GDM1 (cell line): ENCODE data around the gene TRAP1.

Experiments used
- DNase-seq: peaks from one replicate; lab custom pipeline; 2025; lab: John Stamatoyannopoulos, UW

The TRAP1 gene

DNA sequence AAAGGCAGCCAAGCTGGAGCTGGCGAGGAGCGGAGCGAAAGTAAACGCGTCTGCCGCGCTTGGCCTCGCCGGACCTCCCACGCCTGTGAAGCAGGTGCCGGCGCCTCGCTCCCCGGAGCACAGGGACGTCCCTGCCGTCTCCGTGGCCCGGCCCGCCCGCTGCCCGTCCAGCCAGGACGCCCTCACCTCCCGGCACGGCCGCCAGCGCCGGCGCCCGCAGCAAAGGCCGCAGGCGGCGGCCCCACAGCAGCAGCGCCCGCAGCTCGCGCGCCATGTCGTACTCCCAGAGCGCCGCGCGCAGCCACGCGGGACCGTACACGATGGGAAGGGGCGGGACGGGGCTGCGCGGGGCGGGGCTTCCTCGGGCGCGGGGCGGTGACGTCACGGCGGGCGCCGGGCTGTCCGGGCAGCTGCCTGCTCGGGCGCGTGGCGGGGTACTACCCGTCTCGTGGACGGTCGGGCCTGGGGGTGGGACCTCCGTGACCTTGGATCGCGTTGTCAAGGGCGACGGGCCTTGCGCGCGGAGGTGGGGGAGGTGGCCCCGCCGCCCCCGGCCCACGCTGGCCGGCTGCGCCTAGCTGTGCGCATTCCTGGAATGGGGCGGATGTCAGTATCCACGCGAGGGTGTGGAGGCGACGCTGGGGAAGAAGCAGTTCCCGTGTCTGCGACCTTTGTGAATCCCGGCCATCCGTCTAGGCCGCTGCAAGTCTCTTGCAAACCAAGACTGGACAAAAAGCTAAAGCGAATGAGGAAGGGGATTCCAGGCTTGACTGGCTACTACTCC lies at the start of gene TRAP1:
Gene TRAP1 (minus strand): TSS at position 290 of the 784 bp plus-strand sequence. CDS start 16 bp downstream, at position 274.
- DNase-seq = peak; percentile 84

DNA sequence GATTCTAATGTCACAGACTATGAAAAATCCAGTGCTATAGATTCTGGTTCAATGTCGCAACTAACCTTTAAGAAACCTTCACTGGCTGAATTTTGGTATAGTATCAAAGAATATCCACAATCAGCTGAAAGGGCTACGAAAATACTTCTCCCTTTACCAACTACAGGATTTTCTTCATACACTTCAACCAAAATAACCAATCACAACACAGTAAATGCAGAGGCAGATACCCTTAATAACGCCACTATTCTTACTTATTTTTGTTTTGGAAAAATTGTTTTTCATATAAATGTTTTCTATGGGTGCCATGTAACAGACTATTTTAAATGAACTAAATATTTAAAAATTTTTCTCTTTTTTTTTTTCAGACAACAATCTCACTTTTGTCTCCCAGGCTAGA lies 48.9 kb upstream of the TRAP1 start:
- no peak for DNase-seq

DNA sequence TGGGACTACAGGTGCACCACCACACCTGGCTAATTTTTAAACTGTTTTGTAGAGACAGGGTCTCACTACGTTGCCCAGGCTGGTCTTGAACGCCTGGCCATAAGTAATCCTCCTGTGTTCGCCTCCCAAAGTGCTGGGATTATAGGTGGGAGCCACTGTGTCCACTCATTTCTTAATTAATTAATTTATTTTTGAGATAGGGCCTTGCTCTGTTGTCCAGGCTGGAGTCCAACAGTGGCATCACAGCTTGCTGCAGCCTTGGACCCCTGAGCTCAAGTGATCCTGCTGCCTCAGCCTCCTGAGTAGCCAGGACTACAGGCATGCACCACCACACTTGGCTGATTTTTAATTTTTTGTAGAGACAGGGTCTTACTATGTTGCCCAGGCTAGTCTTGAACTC lies 47.1 kb upstream of the TRAP1 start:
- no peak for DNase-seq

DNA sequence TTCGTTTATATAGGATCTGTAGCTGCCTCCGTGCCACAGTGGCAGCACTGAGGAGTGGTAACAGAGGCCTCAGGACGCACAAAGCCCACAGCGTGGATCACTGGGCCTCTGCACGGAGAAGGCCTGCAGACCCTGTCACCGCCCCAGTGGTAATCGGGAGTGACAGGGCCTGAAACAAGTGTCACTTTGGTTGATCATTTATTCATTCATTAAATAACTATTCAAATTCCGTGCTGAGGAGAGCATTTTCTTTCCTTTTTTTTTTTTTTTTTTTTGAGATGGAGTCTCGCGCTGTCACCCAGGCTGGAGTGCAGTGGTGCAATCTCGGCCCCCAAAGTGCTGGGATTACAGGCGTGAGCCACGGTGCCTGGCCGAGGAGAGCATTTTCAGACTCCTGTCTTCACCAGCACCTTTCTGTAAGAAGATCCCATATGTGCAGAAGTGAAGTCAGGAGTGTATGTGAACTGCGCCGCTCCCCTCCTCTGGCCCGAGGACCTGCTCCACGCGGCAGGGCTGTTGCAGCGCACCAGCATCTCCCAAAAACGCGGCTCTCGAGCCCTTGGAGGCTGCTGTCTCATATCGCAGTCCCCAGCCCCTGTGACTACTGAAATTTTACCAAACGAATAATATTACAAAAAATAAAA lies 44.9 kb upstream of the TRAP1 start:
- DNase-seq = no peak

DNA sequence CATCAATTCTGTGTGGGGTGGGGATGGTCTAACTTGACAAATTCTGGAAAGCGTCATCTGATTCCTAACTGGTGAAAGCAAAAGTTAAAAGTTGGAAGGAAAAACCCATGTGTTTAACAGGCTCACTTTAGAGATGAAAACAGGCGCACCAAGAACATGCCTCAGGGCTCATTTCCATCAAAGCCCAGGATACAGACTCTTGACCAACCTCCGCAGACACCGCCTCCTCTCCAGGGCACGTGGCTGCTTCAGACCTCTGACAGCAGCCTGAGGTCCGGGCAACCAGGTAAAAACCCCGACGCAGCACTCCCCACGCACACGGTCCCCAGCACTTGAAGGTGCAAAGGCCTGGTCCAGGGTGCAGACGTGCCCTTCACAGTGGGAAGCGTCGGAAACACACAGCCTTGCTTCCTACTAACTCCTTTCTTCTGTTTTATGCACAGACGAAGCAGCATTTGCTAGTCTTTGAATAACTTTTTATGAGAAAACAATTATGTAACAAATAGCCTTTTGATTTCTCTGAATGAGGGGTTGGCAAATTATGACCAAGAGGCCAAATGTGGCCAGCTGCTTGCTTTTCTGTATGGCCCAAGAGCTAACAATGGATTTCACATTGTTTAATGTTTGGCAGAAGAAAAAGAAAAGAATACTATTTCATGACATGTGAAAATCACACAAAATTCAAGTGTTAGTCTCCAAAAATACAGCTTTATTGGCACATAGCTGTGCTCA lies 44.2 kb upstream of the TRAP1 start:
- DNase-seq = no peak

DNA sequence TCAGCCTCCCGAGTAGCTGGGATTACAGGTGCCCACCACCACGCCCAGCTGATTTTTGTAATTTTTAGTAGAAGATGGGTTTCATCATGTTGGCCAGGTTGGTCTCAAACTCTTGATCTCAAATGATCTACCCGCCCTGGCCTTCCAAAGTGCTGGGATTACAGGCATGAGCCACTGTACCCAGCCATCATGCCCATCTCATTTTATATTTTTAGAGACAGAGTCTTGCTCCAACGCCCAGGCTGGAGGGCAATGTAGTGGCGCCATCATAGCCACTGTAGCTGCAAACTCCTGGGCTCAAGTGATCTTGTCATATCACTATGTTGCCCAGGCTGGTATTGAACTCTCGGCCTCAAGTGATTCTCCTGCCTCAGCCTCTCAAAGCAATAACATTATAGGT lies 43.2 kb upstream of the TRAP1 start:
- no peak for DNase-seq

DNA sequence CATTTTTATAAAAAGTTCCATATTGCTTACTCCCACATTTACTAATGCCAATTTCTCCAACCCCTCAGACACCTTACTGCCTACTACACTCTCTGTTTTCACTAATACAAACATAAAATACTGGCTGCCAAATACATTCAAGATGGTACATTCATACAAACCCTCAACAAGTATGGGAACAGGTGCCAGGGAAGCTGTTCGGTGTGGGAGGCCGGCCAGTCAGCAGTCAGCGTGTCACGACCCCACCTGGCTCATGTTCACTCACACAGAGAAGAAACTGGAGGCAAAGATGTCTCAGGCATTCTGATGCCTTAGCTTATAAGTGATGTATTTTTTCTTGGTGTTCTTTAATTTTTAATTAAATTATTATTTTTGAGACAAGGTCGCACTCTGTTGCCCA lies 42.4 kb upstream of the TRAP1 start:
- no peak for DNase-seq

DNA sequence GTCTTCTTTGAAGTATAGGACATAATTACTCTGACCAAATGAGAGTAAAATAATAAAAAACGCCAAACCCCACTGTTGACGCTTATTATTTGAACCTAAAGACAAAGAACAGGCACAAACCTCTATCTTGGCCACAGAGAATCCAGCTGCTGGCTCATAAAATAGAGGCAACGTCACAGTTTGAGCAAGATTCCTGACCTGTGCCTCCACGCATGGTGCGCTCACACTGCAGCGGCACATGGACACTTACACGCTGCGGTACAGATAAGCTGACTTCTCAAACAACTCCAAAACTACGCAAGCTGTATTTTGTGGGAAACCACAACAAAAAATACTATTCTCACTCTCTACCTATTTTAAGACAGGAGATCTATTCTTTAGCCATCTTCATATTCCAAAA lies 38.8 kb upstream of the TRAP1 start:
- DNase-seq = no peak

DNA sequence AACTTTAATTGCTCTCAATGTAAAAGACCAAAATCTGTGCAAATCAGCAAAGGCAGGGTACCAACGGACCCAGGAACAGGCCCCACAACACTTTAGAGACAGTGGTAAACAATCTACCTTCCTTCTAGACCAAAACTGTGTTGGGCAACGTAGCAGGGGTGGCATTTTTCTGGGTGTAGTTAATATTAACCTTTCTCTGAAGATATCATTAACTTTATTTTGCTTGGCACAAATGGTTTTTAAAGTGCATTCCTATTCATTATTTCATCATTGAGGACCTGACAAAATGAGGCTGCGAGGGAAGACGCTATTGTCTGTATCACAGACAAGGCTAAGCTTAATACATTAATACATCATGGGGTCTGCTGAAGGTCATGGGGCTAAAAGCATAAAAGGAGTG lies 37.9 kb upstream of the TRAP1 start:
- no peak for DNase-seq

DNA sequence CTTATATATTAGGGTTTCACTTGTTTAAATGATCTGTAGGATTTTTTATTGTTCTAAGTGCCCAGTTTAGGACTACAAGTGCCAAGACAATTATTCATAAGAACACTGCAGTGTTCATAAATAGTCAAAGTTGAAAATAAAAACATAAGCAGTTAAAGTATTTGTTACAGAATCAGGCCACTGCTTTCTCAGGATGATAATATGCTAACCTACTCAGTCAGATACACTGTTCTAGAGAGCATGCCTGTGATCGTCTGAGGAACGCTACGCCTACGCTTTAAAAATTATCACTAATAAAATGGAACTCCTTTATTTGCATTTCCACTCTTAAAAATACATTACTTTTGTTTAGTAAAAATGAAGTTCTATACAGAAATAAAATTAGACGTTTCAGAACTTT lies 37.4 kb upstream of the TRAP1 start:
- DNase-seq = no peak

DNA sequence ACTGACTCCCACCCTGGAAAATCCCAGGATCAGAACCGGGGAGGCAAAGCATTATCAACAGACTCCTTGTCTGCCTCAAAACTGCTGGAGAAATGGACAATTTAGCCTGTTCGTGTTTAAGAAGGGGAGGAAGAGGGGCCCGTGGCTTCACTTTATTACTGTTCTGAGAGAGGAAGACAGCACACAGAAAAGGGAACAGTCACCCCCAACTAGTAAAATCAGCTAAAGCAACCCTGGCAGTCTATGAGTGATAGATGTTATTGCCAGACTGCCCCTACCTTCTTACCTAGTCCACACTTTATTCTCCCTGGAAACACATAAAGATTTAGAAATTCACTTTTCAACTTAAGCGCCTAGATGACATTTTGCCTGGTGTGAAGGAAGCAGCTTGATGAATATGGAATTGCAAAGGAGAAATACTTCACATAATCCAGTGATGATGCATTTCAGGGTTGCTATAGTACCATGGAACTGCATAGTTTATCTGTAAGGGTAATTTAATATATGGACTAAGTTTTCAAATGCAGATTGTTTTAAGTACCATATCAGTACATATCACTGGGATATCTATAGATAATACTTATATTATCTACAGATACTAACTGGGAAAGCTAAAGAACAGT lies 36.9 kb upstream of the TRAP1 start:
- DNase-seq = no peak

DNA sequence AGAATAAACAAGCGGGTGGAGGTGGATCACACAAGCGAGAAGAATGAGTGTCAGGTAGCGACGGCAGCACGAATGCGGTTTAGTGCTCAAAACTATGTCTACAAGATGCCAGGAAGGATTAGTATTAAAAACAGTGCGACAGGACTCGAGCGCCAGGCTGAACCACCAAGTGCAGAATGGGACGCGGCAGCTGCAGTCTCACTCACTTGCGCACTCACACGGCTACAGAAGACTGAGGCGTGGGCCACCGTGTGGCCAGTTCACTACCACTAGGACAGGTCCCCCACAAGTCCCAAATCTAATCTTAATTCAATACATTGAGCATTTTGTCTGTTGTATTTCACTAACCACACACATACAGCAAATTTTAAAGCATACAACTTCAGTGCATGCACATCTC lies 35.7 kb upstream of the TRAP1 start:
- DNase-seq = no peak

DNA sequence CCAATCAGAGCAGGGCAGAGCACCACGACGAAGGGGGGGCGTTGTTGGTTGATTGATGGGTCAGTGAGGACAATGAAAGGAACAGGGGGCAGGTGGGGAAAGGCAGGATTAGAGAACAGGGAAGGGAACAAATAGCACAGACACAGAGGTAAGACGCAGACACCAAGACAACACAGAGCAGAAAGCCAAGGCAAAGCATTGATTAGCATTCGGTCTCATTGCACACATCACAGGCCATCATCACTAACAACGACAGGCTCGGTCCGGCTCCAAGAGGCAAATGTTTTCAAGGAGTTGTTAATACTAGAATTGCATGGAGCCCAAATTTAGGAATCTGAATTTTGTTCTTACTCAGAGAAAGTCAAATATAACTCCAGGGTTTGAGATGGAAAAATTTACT lies 34.6 kb upstream of the TRAP1 start:
- no peak for DNase-seq

DNA sequence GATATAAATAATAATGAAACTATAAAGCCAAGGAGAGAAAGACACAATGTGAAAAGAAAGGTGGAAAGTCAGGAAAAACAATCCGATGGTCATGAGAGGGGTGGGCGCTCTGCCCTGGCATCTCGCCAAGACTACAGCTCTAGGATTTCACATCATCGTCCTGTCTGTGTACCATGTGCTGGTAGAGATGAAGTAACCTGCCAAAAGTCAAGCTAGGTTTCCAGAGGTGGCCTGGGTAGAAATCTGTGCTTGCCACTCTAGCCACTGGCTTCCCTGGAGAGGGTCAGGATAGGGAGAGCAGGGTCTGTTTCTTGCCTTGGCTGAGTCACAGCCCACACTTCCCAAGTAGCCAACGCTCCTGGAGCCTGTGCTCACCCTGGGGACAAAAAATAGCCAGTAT lies 31.0 kb upstream of the TRAP1 start:
- DNase-seq = no peak

DNA sequence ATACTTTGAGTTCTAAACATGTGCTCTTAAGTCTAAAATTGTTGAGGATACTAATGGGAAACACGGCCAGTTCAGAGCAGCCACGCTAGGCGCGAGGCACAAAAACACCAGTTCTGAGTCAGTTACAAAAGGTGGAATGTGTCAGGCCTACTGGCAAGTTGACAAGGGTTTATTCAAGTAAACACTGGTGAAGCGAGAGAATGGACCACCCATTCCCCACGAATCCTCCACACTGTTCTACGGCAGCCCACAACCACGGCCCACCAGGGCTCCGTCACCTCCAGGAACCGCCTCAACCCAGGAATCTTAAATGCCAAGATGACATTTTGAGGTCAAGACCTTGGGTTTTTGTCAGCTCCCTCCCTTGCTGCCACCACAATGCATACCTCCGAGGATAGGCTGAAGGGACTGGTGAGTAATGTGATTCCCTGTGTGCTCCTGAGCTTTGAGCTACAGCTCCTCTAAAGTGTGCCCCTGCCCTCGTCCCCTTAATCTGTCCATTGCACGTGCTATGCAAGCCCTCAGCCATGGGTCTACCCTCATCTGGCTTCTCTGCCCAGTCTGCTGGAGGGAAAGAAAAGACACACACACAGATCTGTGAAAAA lies 28.5 kb upstream of the TRAP1 start:
- DNase-seq = no peak

DNA sequence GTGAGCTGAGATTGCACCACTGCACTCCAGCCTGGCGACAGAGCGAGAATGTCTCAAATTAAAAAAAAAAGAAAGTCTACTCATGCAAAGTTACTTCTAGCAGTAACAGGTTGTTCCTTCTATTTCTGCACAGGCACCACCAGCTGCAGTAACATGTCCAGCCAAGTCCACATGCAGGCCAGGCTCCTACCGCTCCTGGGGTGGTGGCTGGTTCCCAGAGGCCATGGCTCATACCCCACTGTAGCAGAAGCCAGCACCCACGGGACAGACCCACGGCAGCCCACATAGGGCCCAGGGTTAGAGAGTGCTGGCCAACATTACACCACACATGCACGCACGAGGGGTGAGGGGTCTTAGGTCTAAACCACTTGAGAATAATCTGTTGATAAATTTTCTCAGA lies 26.7 kb upstream of the TRAP1 start:
- no peak for DNase-seq

DNA sequence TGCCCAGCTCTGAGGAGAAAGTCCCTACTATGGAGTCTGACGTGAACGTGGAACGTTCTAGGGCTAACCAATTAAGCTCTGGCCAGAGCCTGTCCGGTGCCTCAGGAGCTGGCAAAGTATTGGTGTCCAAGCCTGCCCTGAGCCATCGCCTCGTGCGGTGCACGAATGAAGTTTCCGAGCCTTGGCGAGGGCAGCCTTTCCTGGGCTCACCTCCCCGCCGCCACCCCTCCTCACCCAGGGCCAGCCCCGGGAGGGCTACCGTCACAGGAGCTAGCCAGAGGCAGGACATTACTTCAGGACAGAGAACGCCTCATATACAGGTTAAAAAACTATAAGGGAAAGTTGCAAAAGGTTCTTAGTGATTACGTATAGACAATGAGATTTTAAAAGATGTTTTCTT lies 23.6 kb upstream of the TRAP1 start:
- DNase-seq = no peak

DNA sequence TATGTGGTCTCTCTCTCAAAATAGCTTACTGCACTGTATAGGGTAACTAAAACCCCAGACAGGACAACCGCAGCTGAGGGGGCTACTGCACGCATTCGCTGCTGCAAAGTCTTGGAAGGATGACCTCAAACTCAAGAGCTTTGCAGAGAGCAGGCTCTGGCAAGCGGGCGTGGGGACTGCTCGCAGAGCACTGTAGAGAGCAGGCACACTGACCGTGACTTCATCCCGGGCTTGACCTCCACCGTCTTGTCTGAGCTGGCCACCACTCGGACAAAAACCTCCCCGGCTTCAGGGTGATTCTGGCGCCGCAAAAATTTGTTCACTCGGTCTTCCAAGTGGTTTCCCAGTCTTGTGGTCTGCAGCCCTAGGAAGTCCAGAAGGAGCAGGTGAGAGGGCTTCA lies 22.9 kb upstream of the TRAP1 start:
- no peak for DNase-seq

DNA sequence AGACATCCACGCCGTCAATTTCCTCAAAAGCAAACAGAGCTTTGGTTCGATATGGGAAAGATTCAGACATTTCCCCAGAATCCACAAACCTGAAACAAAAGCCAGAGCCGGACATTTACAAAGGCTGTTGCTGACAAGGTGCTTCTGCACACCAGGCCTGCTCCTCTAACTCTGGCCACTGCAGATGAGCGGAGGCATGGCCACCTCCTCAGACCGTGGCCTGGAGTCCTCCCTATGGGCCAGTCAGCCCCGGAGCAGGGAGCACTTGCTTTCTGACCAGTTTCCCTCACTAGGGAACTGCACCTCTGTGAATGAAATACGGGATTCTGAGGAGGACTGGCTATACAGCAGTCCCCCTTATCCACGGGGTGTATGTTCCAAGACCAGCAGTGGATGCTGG lies 22.3 kb upstream of the TRAP1 start:
- DNase-seq = no peak

DNA sequence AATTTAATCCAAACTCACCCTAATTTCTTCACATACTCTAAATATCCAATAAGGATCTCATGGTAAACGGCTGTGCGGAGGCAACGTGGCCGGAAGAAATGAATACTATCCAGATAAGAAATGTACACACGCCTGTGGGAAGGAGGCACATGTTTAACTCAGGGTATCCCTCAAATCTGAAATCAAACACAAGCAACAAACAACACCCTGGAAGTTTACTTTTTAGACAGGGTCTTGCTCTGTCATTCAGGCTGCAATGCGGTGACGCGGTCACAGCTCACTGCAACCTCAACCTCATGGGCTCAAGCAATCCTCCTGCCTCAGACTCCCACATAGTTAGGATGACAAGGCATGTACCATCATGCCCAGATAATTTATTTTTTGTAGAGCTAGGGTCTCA lies 21.2 kb upstream of the TRAP1 start:
- no peak for DNase-seq

DNA sequence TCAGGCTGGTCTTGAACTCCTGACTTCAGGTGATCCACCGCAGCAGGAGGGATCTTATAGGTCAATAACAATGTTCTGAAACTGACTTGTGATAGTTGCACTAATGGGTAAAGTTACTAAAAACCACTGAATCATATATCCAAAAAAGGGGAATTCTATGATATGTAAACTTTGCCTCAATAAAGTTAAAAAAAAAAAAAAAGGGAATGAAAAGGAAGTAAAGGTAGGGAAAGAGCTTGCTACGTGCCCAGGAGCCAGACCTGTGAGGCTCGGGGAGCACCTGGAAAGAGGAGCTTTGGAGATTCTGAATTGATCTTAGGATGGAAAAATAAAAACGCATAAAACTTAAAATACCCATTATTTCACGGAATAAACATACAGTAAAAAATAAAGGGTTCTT lies 20.8 kb upstream of the TRAP1 start:
- DNase-seq = no peak

DNA sequence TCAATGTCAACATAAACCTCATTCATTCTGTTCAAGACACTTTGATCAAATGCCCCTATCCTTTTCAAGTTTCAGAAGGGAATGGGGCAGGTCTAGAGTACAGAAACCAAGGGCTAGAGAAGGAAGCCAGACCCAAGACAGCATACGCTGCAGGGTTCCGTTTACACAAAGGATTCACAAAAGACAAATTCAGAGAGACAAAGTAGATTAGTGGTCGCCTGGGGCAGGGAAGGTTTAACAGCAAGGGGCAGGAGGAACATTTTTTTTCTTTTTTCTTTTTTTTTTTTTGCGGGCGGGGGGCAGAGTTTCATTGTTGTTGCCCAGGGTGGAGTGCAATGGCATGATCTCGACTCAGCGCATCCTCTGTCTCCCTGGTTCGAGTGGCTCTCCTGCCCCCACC lies 19.9 kb upstream of the TRAP1 start:
- no peak for DNase-seq
